Nephron (organoid): ENCODE results near the gene AFAP1L1.

Experiments used
- H3K27ac Mint-ChIP-seq, 3 experiments: 2 replicates each; pipeline ENCODE4 v1.8.0; 2020; ENCODE audit warnings: mixed read lengths in 3 of 3, mild to moderate bottlenecking in 2 of 3, moderate library complexity in 1 of 3
- H3K27me3 Mint-ChIP-seq: 2 replicates; pipeline ENCODE4 v1.8.0; 2021; ENCODE audit warnings: low read depth, mild to moderate bottlenecking, moderate library complexity, mixed read lengths
- H3K36me3 Mint-ChIP-seq: 2 replicates; pipeline ENCODE4 v1.8.0; 2020; ENCODE audit warnings: low read depth, mixed read lengths
- H3K4me1 Mint-ChIP-seq: 2 replicates; pipeline ENCODE4 v1.8.0; 2020; ENCODE audit warnings: mixed read lengths
- H3K4me3 Mint-ChIP-seq, 3 experiments: 2 replicates each; pipeline ENCODE4 v1.8.0; 2020; ENCODE audit warnings: mild to moderate bottlenecking in 3 of 3, mixed read lengths in 3 of 3, moderate library complexity in 2 of 3
- H3K9me3 Mint-ChIP-seq: 2 replicates; pipeline ENCODE4 v1.8.0; 2020; ENCODE audit warnings: mixed read lengths
- CTCF ChIP-seq, 3 experiments: fragments of 200-600 bp; sonication (generic); IDR thresholded peaks; one replicate each; pipeline ENCODE4 v1.5.0; 2021; ENCODE audit warnings: antibody characterized with exemption in 3 of 3; ENCODE audit not compliant: unreplicated experiment in 3 of 3

AFAP1L1 gene

GRCh38 chr5:149314571-149315111 lies 43.0 kb downstream of the AFAP1L1 start:
- Mint-ChIP-seq H3K4me3 (no peak overlapping the region), H3K4me1 (peaks cover 23% of the 10 kb centered on the region), H3K27ac (no peak overlapping the region), H3K9me3 (no peaks in the 10 kb centered on the region), H3K36me3 (no peaks in the 10 kb centered on the region), H3K27me3 (peaks cover 7% of the 10 kb centered on the region)
- no peak for TF ChIP-seq CTCF (IDR thresholded peaks at IDR 0.05; ENCODE audit: unreplicated experiment in 3 of 3)

GRCh38 chr5:149315753-149316152 lies 44.1 kb downstream of the AFAP1L1 start:
- Mint-ChIP-seq H3K4me3 (no peak overlapping the region), H3K36me3 (no peaks in the 10 kb centered on the region), H3K4me1 (peaks cover 31% of the 10 kb centered on the region), H3K27me3 (peaks cover 4% of the 10 kb centered on the region), H3K27ac (no peak overlapping the region), H3K9me3 (no peaks in the 10 kb centered on the region)
- no peak for TF ChIP-seq CTCF (IDR thresholded peaks at IDR 0.05; ENCODE audit: unreplicated experiment in 3 of 3)

GRCh38 chr5:149317281-149318048 lies 45.8 kb downstream of the AFAP1L1 start:
- H3K27ac Mint-ChIP-seq, result peak overlapping the region; percentile 10 to 64 (median 44)
- no peak overlapping the region for H3K4me3 Mint-ChIP-seq
- H3K4me1 Mint-ChIP-seq, result peaks cover 34% of the 10 kb centered on the region
- no peaks in the 10 kb centered on the region for H3K36me3 Mint-ChIP-seq
- no peaks in the 10 kb centered on the region for H3K9me3 Mint-ChIP-seq
- peaks cover 3% of the 10 kb centered on the region for H3K27me3 Mint-ChIP-seq
- peak; percentile 71 to 82 (median 80) for TF ChIP-seq CTCF (IDR thresholded peaks at IDR 0.05; ENCODE audit: unreplicated experiment in 3 of 3)

- Mint-ChIP-seq H3K9me3 (no peaks in the 10 kb centered on the region), H3K27me3 (no peaks in the 10 kb centered on the region), H3K36me3 (no peaks in the 10 kb centered on the region), H3K27ac (peak overlapping the region in 2 of 3 experiments; percentile 100), H3K4me1 (peaks cover 50% of the 10 kb centered on the region), H3K4me3 (no peak overlapping the region)
- no peak for TF ChIP-seq CTCF (IDR thresholded peaks at IDR 0.05; ENCODE audit: unreplicated experiment in 3 of 3)
These were observed 47.5 kb downstream of the AFAP1L1 start for GRCh38 chr5:149319174-149319573.

GRCh38 chr5:149320791-149321330 lies 49.2 kb downstream of the AFAP1L1 start:
- Mint-ChIP-seq H3K36me3 (no peaks in the 10 kb centered on the region), H3K9me3 (no peaks in the 10 kb centered on the region), H3K4me1 (peaks cover 49% of the 10 kb centered on the region), H3K4me3 (peak overlapping the region; percentile 1 to 62 (median 44)), H3K27me3 (no peaks in the 10 kb centered on the region), H3K27ac (peak overlapping the region; percentile 100)
- TF ChIP-seq CTCF (IDR thresholded peaks at IDR 0.05; ENCODE audit: unreplicated experiment in 3 of 3), result no peak
